ENCODE data around the gene USP13.

DNA sequence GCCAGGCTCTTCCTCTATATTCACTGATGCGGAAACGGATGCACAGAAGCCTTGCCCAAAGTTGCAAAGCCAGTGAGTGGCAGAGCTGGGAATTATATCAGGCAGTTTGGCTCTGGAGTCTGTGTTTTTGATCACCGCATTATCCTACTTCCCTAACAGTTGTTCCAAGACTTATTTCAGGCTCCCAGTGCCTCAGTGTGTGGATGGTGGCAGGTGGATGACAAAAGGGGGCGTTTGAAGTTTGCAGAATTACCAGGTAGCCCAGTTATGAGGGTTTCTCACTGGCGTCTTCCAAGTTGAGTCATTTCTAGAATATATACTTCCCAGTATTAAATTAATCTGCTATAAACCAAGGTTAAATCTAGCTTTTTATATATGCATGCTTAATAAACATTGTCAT lies 81.0 kb downstream of the USP13 start:
- TF ChIP-seq CTCF (IDR thresholded peaks at IDR 0.05), result no peak
- TF ChIP-seq POLR2A (IDR thresholded peaks at IDR 0.05), result no peak

Data from adrenal gland (tissue), 5 donors.